GM12891 (cell line): ENCODE data around the gene PCIF1.

Experiments
- POLR2A ChIP-seq: IDR thresholded peaks from 2 replicates; pipeline ENCODE4 v1.6.1; 2011; ENCODE audit warnings: low read depth, low read length, control low read depth
- POLR2AphosphoS5 ChIP-seq: IDR thresholded peaks from 2 replicates; pipeline ENCODE4 v1.6.1; 2011; ENCODE audit warnings: low read depth, low read length, control low read depth

- no peak for TF ChIP-seq POLR2AphosphoS5
- no peak for TF ChIP-seq POLR2A
Observed at GRCh38 chr20:45991616-45992015, 57.1 kb downstream of the PCIF1 start.
